Caco-2 (cell line): ENCODE results near the gene TNFAIP8L2. TPM values are rescaled to one million over a fixed set of nuclear protein-coding genes. Genes with fewer than 3 reads are reported as not detected.
A peak's percentile ranks its signal among the peaks of the same experiment; 100 is the strongest.

Source experiments
- BruUV-seq: library from RNA; stranded (reverse); fragments of 400-500 nt; replicated peaks from 2 replicates; lab custom pipeline; 2021; lab: Mats Ljungman, UMichigan
- CTCF ChIA-PET: fragments of 300-600 bp; sonication (Branson Sonifier 250); formaldehyde crosslinking; loops from one replicate; lab custom pipeline; 2022; ENCODE audit warnings: antibody characterized with exemption; lab: Charles Lee
- POLR2A ChIA-PET: fragments of 300-600 bp; sonication (Branson Sonifier 250); formaldehyde crosslinking; loops from one replicate; lab custom pipeline; 2022; ENCODE audit warnings: antibody characterized with exemption; lab: Charles Lee
- DNase-seq, 2 experiments: peaks; one replicate each; pipeline versions ENCODE4 v3.0.0 to v3.0.0-alpha.2; 2020 to 2022
- H3K27me3 ChIP-seq: replicated peaks from 2 replicates; pipeline ENCODE4 v1.6.0; 2011; ENCODE audit warnings: low read length; ENCODE audit not compliant: control insufficient read depth, insufficient read depth
- H3K36me3 ChIP-seq: 2 replicates; pipeline ENCODE4 v1.5.1; 2011; ENCODE audit warnings: low read length; ENCODE audit not compliant: control insufficient read depth, insufficient read depth
- H3K4me1 ChIP-seq: fragments of 250-450 bp; sonication (Bioruptor Pico); 2 replicates; pipeline ENCODE4 v1.5.1; 2020; ENCODE audit warnings: mild to moderate bottlenecking
- H3K4me3 ChIP-seq: 2 replicates; pipeline ENCODE4 v1.5.1; 2011; ENCODE audit warnings: low read depth, mild to moderate bottlenecking, control low read depth, low read length
- H3K9me3 ChIP-seq: fragments of 250-450 bp; sonication (Bioruptor Pico); 2 replicates; pipeline ENCODE4 v1.5.1; 2020; ENCODE audit warnings: mild to moderate bottlenecking, moderate library complexity
- H3K27ac Mint-ChIP-seq: one replicate; pipeline ENCODE4 v1.8.0; 2022; ENCODE audit warnings: mixed read lengths; ENCODE audit not compliant: unreplicated experiment
- H3K27me3 Mint-ChIP-seq: one replicate; pipeline ENCODE4 v1.8.0; 2022; ENCODE audit warnings: mixed read lengths; ENCODE audit not compliant: insufficient read depth, unreplicated experiment
- H3K36me3 Mint-ChIP-seq: one replicate; pipeline ENCODE4 v1.8.0; 2022; ENCODE audit warnings: mild to moderate bottlenecking, mixed read lengths; ENCODE audit not compliant: insufficient read depth, unreplicated experiment
- H3K4me1 Mint-ChIP-seq: one replicate; pipeline ENCODE4 v1.8.0; 2022; ENCODE audit warnings: low read depth, mixed read lengths; ENCODE audit not compliant: unreplicated experiment
- H3K4me3 Mint-ChIP-seq: one replicate; pipeline ENCODE4 v1.8.0; 2022; ENCODE audit warnings: mild to moderate bottlenecking, moderate library complexity, mixed read lengths; ENCODE audit not compliant: unreplicated experiment
- H3K9me3 Mint-ChIP-seq: one replicate; pipeline ENCODE4 v1.8.0; 2022; ENCODE audit warnings: mixed read lengths; ENCODE audit not compliant: unreplicated experiment
- intact Hi-C: fragments of 100-400 bp; cut with micrococcal nuclease; formaldehyde crosslinking; loops from one replicate; pipeline ENCODE4 v1.10.0; 2022; ENCODE audit not compliant: unreplicated experiment
- total RNA-seq: library from RNA; stranded (reverse); gene quantifications from 2 replicates; pipeline ENCODE4 v1.2.3, GENCODE V29; 2022
- TF ChIP-seq, protein P1 (sequence below), 2 experiments: fragments of 200-600 bp in 1 of 2; IDR thresholded peaks; 1 replicate in 1 of 2; 2 replicates in 1 of 2; pipeline versions ENCODE4 v1.5.1 to v1.8.0; 2011 to 2022; ENCODE audit warnings: antibody characterized with exemption in 1 of 2, control low read depth in 1 of 2, inconsistent platforms in 1 of 2, low read depth in 1 of 2, low read length in 1 of 2, mild to moderate bottlenecking in 1 of 2, moderate library complexity in 1 of 2; ENCODE audit not compliant: insufficient read depth in 1 of 2, severe bottlenecking in 1 of 2, unreplicated experiment in 1 of 2

The TNFAIP8L2 gene
- total RNA-seq, 1 experiment from 2014 or later: not detected

DNA sequence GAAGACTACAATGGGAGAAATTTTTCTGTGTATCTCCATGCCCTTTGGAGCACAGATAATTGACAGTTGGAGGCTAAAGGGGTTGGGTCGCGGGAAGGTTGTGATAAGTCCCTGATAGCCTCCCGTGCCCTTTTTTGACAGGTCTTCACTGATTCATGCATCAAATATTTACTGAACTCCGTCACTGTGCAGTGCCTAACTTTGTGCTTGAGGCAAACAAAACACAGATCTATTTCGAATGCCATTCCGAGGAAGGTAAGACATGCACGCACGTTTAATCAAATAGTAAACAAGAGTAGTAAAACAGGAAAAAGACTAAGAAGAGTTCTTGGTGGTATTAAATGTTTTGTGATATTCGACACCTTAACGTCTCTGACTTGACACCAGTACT lies 41.4 kb downstream of the TNFAIP8L2 start:
- DNase-seq: peak; percentile 65 to 76
- Mint-ChIP-seq H3K27ac (peak overlapping the region; percentile 92), H3K4me3 (peak overlapping the region; percentile 89), H3K9me3 (no peaks in the 10 kb centered on the region), H3K27me3 (no peaks in the 10 kb centered on the region), H3K4me1 (peaks cover 13% of the 10 kb centered on the region), H3K36me3 (peaks cover 53% of the 10 kb centered on the region)
- Histone ChIP-seq H3K27me3 (no peaks in the 10 kb centered on the region), H3K9me3 (no peaks in the 10 kb centered on the region), H3K4me1 (peaks cover 4% of the 10 kb centered on the region; the same call in 1 of the 2 replicates), H3K4me3 (peak overlapping the region; percentile 60), H3K36me3 (no peaks in the 10 kb centered on the region; the same call in 1 of the 2 replicates)
- TSS peak; percentile 74 for BruUV-seq
- ChIA-PET POLR2A (interaction anchor here (1.6 kb wide), 2 partner anchors 57 to 84 kb away, joined by 12 read pairs; partner anchors contain the start of genes PSMD4 and ZNF687), CTCF (no interaction called here)
- TF ChIP-seq, protein P1, sequence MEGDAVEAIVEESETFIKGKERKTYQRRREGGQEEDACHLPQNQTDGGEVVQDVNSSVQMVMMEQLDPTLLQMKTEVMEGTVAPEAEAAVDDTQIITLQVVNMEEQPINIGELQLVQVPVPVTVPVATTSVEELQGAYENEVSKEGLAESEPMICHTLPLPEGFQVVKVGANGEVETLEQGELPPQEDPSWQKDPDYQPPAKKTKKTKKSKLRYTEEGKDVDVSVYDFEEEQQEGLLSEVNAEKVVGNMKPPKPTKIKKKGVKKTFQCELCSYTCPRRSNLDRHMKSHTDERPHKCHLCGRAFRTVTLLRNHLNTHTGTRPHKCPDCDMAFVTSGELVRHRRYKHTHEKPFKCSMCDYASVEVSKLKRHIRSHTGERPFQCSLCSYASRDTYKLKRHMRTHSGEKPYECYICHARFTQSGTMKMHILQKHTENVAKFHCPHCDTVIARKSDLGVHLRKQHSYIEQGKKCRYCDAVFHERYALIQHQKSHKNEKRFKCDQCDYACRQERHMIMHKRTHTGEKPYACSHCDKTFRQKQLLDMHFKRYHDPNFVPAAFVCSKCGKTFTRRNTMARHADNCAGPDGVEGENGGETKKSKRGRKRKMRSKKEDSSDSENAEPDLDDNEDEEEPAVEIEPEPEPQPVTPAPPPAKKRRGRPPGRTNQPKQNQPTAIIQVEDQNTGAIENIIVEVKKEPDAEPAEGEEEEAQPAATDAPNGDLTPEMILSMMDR (IDR thresholded peaks at IDR 0.05; ENCODE audit: insufficient read depth in 1 of 2, low read depth in 1 of 2, low read length in 1 of 2, severe bottlenecking in 1 of 2, unreplicated experiment in 1 of 2): no peak
- intact Hi-C loops: loop anchor here (1.0 to 5.0 kb wide), 4 partner anchors 83 to 794 kb away; partner anchors contain the start of genes CGN, S100A10 and SNX27

DNA sequence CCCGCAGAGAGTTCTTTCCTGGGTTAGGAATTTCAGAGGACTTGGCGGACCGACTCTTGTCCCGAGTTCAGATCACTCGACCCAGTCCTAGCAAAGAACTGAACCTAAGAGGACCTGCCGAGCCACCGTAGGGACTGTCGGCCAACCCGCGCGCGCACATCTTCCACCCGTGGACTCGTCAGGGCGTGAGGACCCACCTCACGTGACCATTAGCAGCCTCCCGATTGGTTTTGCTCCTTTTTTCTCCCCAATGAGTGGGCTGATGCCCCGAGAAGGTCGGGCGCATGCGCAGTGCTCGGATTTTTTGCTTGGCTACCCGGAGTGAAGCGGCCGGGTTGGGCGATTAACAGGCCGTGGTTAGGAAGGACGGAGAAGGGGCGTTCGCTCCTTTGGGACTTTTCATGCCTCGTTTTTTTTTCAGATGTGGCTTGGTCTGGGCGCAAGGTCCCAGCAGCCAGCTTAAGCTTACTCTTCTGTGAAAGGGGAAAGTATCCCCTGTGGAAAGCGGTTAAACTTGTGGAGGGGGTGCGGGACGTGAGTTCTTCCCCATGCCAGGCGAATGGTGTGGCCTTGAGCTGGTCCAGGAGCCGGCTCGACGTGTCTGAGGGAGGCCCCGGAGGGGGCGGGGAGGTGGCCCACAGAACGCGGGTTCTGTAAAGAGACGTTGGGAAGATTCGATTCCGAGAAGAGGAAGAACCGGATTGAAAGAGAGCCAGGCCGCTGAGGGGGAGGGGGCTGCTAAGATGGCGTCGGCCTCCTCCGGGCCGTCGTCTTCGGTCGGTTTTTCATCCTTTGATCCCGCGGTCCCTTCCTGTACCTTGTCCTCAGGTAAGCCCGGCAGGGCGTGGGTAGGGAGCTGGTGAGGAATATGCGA lies 42.0 kb downstream of the TNFAIP8L2 start, which contains the start of gene PIP5K1A:
Gene PIP5K1A (plus strand): TSS at position 299 of the 874 bp plus-strand sequence. CDS start 445 bp downstream, at position 744.
- TF ChIP-seq, protein P1 (IDR thresholded peaks at IDR 0.05; ENCODE audit: insufficient read depth in 1 of 2, low read depth in 1 of 2, low read length in 1 of 2, severe bottlenecking in 1 of 2, unreplicated experiment in 1 of 2): no peak
- peak; percentile 97 to 98 for DNase-seq
- Mint-ChIP-seq H3K4me1 (peaks cover 13% of the 10 kb centered on the region), H3K9me3 (no peaks in the 10 kb centered on the region), H3K36me3 (peaks cover 60% of the 10 kb centered on the region), H3K27ac (peak within 1 kb of the TSS; percentile 92), H3K27me3 (no peaks in the 10 kb centered on the region), H3K4me3 (peak within 1 kb of the TSS; percentile 89)
- CTCF ChIA-PET: no interaction called here
- Histone ChIP-seq H3K27me3 (no peaks in the 10 kb centered on the region), H3K4me1 (peaks cover 4% of the 10 kb centered on the region; the same call in 1 of the 2 replicates), H3K36me3 (no peaks in the 10 kb centered on the region; the same call in 1 of the 2 replicates), H3K9me3 (no peaks in the 10 kb centered on the region), H3K4me3 (peak within 1 kb of the TSS; percentile 60)
- POLR2A ChIA-PET: interaction anchor here (0.6 to 0.9 kb wide), 3 partner anchors 9 to 56 kb away, joined by 3 read pairs; partner anchors contain the start of genes PSMD4 and VPS72
- intact Hi-C loops: loop anchor here (1.0 to 5.0 kb wide), 4 partner anchors 83 to 794 kb away; partner anchors contain the start of genes CGN, S100A10 and SNX27
- BruUV-seq: TSS peak; percentile 27
